Hematopoietic multipotent progenitor cell treated with erythropoietin and hydrocortisone succinate and interleukin-3 and kit ligand, for 8 days (in vitro differentiated cells): ENCODE measurements around the gene CUEDC1.
A peak's percentile ranks its signal among the peaks of the same experiment; 100 is the strongest.

Experiments
- DNase-seq: peaks from one replicate; pipeline ENCODE4 v3.0.0-alpha.2; 2015

Gene CUEDC1

GRCh38 chr17:57914273-57915142 lies 40.7 kb downstream of the CUEDC1 start:
- DNase-seq, result no peak

GRCh38 chr17:57913575-57914272 lies 41.5 kb downstream of the CUEDC1 start:
- DNase-seq, result no peak

- DNase-seq, result no peak
Observed at GRCh38 chr17:57911834-57912673, 43.2 kb downstream of the CUEDC1 start.

- no peak for DNase-seq
Observed at GRCh38 chr17:57910462-57911420, 44.5 kb downstream of the CUEDC1 start.

GRCh38 chr17:57909551-57909950 lies 45.7 kb downstream of the CUEDC1 start:
- DNase-seq, result no peak

DNA sequence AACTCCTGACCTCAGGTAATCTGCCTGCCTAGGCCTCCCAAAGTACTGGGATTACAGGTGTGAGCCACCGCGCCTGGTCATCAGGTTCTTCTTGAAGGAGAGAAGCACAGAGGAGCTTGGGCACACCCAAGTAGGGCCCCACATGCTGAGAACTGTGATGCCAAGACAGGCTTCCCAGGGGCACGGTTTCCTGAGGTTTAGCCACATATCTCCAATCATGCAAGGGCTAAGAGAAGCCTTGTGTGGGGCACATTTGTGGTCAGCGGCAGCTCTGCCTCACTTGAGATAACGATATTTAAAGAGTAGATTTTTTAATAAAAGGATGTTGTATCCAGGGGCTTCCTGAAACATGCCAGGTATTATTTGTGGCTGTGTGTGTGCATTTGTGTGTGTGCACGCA lies 46.9 kb downstream of the CUEDC1 start:
- DNase-seq, result peak; percentile 88

DNA sequence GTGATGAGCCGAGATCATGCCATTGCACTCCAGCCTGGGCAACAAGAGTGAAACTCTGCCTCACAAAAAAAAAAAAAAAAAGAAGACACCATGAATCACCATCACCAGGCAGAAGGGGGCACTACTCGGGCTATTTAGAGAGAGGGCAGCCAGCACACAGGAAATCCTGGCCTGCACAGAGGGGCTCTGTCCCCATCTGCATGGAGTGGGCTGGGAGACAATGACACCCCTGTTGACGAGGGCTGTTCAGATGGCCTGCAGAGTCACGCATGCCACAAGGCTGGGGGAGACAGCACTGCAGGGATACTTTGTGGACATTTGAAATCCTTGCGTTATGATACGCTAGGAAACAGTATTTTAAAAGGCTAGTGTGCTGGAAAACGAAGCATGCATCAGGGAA lies 48.3 kb downstream of the CUEDC1 start:
- DNase-seq, result peak; percentile 22

DNA sequence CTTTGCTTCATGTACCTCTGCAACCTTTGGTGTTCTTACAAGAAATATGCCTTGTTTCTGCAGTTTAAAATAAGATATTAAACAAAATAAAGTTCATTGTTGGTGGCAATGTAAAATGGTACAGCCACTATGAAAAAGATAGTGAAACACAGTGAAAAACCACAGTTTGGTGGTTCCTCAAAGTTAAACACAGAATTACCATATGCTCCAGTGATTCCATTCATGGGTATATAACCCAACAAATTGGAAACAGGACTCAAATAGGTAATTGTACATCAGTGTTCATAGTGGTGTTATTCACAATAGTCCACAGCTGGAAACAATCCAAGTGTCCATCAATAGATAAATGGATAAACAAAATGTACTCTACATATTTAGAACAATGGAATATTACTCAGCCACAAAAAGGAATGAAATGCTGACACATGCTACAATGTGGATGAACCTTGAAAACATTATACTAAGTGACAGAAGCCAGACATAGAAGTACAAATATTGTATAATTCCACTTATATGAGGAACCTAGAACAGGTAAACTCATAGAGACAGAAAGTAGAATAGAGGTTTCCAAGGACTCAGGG lies 49.2 kb downstream of the CUEDC1 start:
- no peak for DNase-seq

- DNase-seq, result no peak
Observed at GRCh38 chr17:57903961-57904360, 51.3 kb downstream of the CUEDC1 start.

GRCh38 chr17:57902800-57903759 lies 52.1 kb downstream of the CUEDC1 start:
- peak; percentile 13 for DNase-seq

GRCh38 chr17:57902117-57902799 lies 53.0 kb downstream of the CUEDC1 start:
- no peak for DNase-seq

DNA sequence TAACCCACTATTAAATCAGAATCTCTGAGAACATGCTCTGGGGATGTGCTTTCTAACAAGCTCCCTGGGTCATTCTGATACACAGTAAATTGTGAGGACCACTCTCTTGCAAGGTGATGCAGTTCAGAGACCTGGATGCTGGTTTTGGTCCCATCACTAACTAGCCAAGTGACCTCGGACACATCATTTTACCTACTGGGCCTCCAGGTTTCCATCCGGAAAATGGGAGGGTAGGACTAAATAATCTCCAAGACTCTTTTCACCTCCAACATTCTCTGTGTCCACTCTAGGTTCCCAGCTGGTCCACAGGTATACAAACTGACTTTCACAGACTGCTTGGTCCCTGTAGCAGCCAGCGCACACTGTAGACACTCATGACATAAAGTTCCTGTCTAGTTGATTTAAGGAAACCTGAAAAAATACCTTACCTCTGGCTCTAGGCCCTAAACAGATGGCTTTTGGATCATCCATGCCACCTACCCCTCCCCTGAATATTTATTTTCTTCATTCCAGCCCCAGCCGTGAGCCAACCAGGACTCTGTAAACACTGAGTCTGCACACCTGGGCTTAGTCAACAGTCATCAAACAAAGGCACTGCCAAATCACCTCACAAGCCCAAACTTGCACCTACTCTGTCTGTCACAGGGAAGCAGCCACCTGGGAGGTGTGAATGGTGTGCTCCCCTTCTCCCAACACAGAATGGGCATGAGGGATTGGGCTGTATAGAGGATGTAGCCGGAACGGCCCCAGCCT lies 54.0 kb downstream of the CUEDC1 start:
- DNase-seq, result no peak

GRCh38 chr17:57899822-57900221 lies 55.4 kb downstream of the CUEDC1 start:
- no peak for DNase-seq

GRCh38 chr17:57899391-57899790 lies 55.8 kb downstream of the CUEDC1 start:
- no peak for DNase-seq

DNA sequence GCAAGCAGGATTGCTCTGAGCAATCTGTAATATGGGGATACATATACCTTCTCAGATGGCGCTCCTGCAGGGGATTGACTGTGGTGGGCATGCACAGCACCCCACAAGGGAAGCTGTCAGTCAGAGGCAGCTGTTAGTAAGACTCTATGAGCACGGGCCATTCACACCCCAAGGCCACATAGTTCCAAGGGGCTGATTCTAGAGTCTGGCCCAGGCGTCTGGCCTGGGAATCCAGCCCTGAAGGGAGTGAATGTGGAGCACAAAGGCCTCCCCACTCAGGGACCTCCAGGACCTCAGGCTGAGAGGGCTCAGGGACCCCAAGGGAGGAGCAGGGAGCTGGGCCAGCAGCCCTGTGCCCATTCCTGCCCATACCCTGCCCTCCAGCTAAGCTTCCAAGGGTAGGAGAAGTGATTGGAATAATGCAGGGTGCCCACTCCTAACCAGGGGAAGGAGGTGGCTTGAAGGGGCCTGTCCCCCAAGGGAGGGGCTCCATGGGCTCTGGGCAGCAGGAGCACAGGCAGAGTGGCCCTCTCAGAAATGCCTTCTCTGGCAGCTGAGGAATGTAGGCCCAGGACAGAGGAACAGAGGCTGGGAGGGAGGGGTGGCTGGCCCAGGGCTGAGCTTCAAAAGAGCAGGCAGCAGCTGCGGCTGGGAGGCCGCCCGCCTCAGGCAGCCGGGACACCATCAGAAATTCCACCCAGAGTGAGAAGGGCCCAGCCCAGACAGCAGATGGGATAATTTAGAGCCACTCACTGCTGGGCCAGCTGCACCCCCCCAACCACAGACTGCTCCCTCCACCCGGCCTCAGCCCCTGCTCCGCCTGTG lies 56.5 kb downstream of the CUEDC1 start:
- no peak for DNase-seq

DNA sequence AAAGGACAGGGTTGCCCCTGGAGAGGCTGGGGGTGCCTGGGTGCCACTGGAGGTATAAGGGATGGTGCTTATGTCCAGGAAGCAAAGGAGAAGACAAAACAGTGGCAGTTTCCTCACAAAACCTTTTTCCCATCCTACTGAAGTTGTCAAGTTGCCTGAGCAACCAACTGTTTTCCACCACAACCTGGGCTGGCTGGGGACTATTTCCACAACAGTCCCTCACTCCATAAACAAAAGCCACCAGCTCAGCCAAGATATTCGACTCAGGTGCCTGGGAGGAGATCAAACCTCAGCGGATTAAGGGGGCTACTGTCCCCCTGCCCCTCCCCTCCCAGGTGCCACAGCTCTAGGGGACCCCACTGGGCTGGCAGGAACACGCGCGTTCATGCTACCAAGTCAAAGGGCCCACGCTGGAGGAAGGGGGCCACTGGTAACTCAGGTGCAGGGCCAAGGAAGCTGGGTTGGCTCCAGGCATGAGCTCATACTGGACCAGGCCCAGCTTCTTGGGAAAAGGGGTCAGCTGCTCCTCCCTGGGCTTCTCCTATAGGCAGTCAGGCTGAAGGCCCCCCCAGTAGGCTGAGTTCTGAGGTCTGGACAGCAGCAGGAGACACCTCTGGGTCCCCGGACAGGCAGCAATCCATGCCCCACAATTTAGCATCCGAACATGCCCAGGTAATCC lies 59.7 kb downstream of the CUEDC1 start:
- no peak for DNase-seq

- DNase-seq, result no peak
Observed at GRCh38 chr17:57894848-57895247, 60.4 kb downstream of the CUEDC1 start.
